GM12878 (cell line): Measurements from ENCODE around the gene C6orf62. TPM values are rescaled to one million over a fixed set of nuclear protein-coding genes. Genes with fewer than 3 reads are reported as not detected.
"Not testable (repeated sequence)": the region's sequence is repeated elsewhere in the genome, so short reads cannot be mapped to it uniquely, and the experiment has no call there.

ENCODE experiments used
- ATAC-seq: fragments of 200-7000 bp; cut with Tn5 transposase; 3 replicates; pipeline ENCODE4 v1.9.1; 2020; ENCODE audit warnings: mild to moderate bottlenecking, moderate library complexity
- BruUV-seq: library from RNA; stranded (reverse); fragments of 400-500 nt; replicated peaks from 2 replicates; lab custom pipeline; 2021; lab: Mats Ljungman, UMichigan
- CTCF ChIA-PET: fragments of 300-600 bp; sonication (Branson Sonifier 250); formaldehyde crosslinking; extraction: SDS; loops from one replicate; lab custom pipeline; 2021; ENCODE audit warnings: inconsistent platforms; lab: Yijun Ruan, JAX
- POLR2A ChIA-PET: fragments of 350-600 bp; formaldehyde crosslinking; extraction: SDS; loops from one replicate; lab custom pipeline; 2021; ENCODE audit warnings: inconsistent platforms; lab: Charles Lee
- RAD21 ChIA-PET: fragments of 300-600 bp; sonication (Branson Sonifier 250); formaldehyde crosslinking; loops from one replicate; lab custom pipeline; 2023; ENCODE audit warnings: antibody characterized with exemption; ENCODE audit not compliant: unreplicated experiment; lab: Charles Lee
- SMC1A ChIA-PET: fragments of 300-600 bp; sonication (Branson Sonifier 250); formaldehyde crosslinking; loops from one replicate; lab custom pipeline; 2023; ENCODE audit not compliant: unreplicated experiment, uncharacterized antibody; lab: Charles Lee
- DNase-seq: peaks from one replicate; pipeline ENCODE4 v3.0.0-alpha.2; 2011; ENCODE audit warnings: low read depth, low spot score
- FAIRE-seq: peaks from 3 replicates; lab custom pipeline; 2011; peaks lifted over from hg19 to GRCh38; lab: Jason Lieb, UNC
- H2AFZ ChIP-seq: 2 replicates; pipeline ENCODE4 v1.6.0; 2011; ENCODE audit warnings: low read depth, low read length, control low read depth; ENCODE audit not compliant: control insufficient read depth
- H3K27ac ChIP-seq: 2 replicates; pipeline ENCODE4 v1.5.1; 2011; ENCODE audit warnings: control low read depth; ENCODE audit not compliant: control insufficient read depth, insufficient read depth
- H3K27me3 ChIP-seq, 2 experiments: replicated peaks in 1 of 2; 2 replicates each; pipeline versions ENCODE4 v1.6.0 to v1.6.1; 2011; ENCODE audit warnings: low read length in 1 of 2; ENCODE audit not compliant: control insufficient read depth in 2 of 2, insufficient read depth in 2 of 2
- H3K36me3 ChIP-seq, 2 experiments: 2 replicates each; pipeline ENCODE4 v1.5.1; 2011; ENCODE audit warnings: low read length in 1 of 2; ENCODE audit not compliant: control insufficient read depth in 2 of 2, insufficient read depth in 2 of 2
- H3K4me1 ChIP-seq: 2 replicates; pipeline ENCODE4 v1.6.1; 2011; ENCODE audit warnings: mild to moderate bottlenecking, low read length, moderate library complexity, mixed read lengths; ENCODE audit not compliant: control insufficient read depth, insufficient read depth
- H3K4me2 ChIP-seq: 2 replicates; pipeline ENCODE4 v1.6.0; 2011; ENCODE audit warnings: control low read depth; ENCODE audit not compliant: control insufficient read depth, insufficient read depth
- H3K4me3 ChIP-seq: fragments of 200-600 bp; sonication (generic); 2 replicates; pipeline ENCODE4 v1.5.1; 2016
- H3K79me2 ChIP-seq: 2 replicates; pipeline ENCODE4 v1.6.0; 2011; ENCODE audit warnings: low read length; ENCODE audit not compliant: control insufficient read depth, insufficient read depth
- H3K9ac ChIP-seq: 2 replicates; pipeline ENCODE4 v1.8.0; 2011; ENCODE audit warnings: low read length, control low read depth, mixed read lengths; ENCODE audit not compliant: control insufficient read depth, insufficient read depth
- H3K9me3 ChIP-seq: replicated peaks from 3 replicates; pipeline ENCODE4 v1.5.1; 2011; ENCODE audit warnings: mild to moderate bottlenecking, low read length; ENCODE audit not compliant: control insufficient read depth, insufficient read depth
- H4K20me1 ChIP-seq: 2 replicates; pipeline ENCODE4 v1.6.0; 2011; ENCODE audit not compliant: control insufficient read depth, insufficient read depth
- BHLHE40 ChIP-seq, 2 experiments: fragments of 450-650 bp in 1 of 2; IDR thresholded peaks; 2 replicates each; pipeline ENCODE4 v1.6.1; 2011 to 2017; ENCODE audit warnings: low read depth in 2 of 2, borderline replicate concordance in 1 of 2, improper control_type of control experiment in 1 of 2, low read length in 1 of 2, mild to moderate bottlenecking in 1 of 2
- CHD1 ChIP-seq: IDR thresholded peaks from 2 replicates; pipeline ENCODE4 v1.6.1; 2012; ENCODE audit warnings: low read depth, low read length, improper control_type of control experiment
- CREM ChIP-seq: IDR thresholded peaks from 2 replicates; pipeline ENCODE4 v1.6.1; 2014; ENCODE audit warnings: antibody characterized with exemption, low read depth
- IKZF1 ChIP-seq: fragments of 450-650 bp; conservative IDR thresholded peaks from 2 replicates; pipeline ENCODE4 v1.6.1; 2017; ENCODE audit warnings: antibody characterized with exemption, mild to moderate bottlenecking
- NR2C2 ChIP-seq: IDR thresholded peaks from 2 replicates; pipeline ENCODE4 v1.6.1; 2011; ENCODE audit warnings: borderline replicate concordance, low read depth; ENCODE audit not compliant: control insufficient read depth, insufficient read length
- PAX5 ChIP-seq: IDR thresholded peaks from 2 replicates; pipeline ENCODE4 v1.6.1; 2011; ENCODE audit warnings: low read depth, low read length, borderline replicate concordance
- ZNF24 ChIP-seq: fragments of 450-650 bp; IDR thresholded peaks from 2 replicates; pipeline ENCODE4 v1.6.1; 2017; ENCODE audit warnings: antibody characterized with exemption, mild to moderate bottlenecking
- WGBS: methylation state at CpG from one replicate; pipeline ENCODE4 v1.1.6; 2016; ENCODE audit warnings: low lambda C conversion rate; ENCODE audit not compliant: insufficient replicate concordance, insufficient coverage; ENCODE audit errors: missing lambda C conversion rate; 5-methylcytosine and 5-hydroxymethylcytosine counted together
- in situ Hi-C: fragments of 300-500 bp; cut with MboI; formaldehyde crosslinking; loops from 9 replicates; pipeline ENCODE4 v1.14.3; 2018; ENCODE audit warnings: mixed read lengths
- intact Hi-C: fragments of 100-400 bp; cut with micrococcal nuclease; formaldehyde crosslinking; loops from one replicate; pipeline ENCODE4 v1.14.2; 2022; ENCODE audit not compliant: unreplicated experiment
- polyA plus RNA-seq, 11 experiments: library from polyadenylated mRNA; depleted of rRNA in 4 of 11; unstranded in 6 of 11; stranded (reverse) in 5 of 11; fragments of >200 nt; fragmentation: Nextera tagmentation in 4 of 11; fragmentation: Illumina TruSeq in 1 of 11; extraction: Ambion mirVana in 4 of 11; extraction: Trizol in 1 of 11; gene quantifications; 1 replicate in 1 of 11; 2 replicates in 10 of 11; pipeline versions ENCODE4 v1.2.1 to v1.2.3, GENCODE V29; 2011 to 2016; ENCODE audit warnings: inconsistent platforms in 2 of 11, missing spikeins in 2 of 11, low read depth in 1 of 11
- total RNA-seq, 4 experiments: library from RNA; depleted of rRNA in 3 of 4; stranded (reverse); fragments of >200 nt in 3 of 4; fragmentation: Illumina TruSeq in 1 of 4; extraction: Trizol in 1 of 4; gene quantifications; 2 replicates each; pipeline versions ENCODE4 v1.2.1 to v1.2.3, GENCODE V29; 2013 to 2021
- TF ChIP-seq, protein P1 (sequence below): fragments of 450-650 bp; IDR thresholded peaks from 2 replicates; pipeline ENCODE4 v1.6.1; 2017; ENCODE audit warnings: mild to moderate bottlenecking, low read depth, inconsistent platforms; ENCODE audit not compliant: poor library complexity, severe bottlenecking
- TF ChIP-seq, protein P2 (sequence below): fragments of 450-650 bp; conservative IDR thresholded peaks from 2 replicates; pipeline ENCODE4 v1.6.1; 2017; ENCODE audit warnings: mild to moderate bottlenecking, moderate library complexity

Gene C6orf62
- total and polyA plus RNA-seq, 10 of the 15 experiments (the other 5 are each of a cell fraction or from before 2014, with no cell fraction given), result 55.6 to 565 (median 126) TPM

DNA sequence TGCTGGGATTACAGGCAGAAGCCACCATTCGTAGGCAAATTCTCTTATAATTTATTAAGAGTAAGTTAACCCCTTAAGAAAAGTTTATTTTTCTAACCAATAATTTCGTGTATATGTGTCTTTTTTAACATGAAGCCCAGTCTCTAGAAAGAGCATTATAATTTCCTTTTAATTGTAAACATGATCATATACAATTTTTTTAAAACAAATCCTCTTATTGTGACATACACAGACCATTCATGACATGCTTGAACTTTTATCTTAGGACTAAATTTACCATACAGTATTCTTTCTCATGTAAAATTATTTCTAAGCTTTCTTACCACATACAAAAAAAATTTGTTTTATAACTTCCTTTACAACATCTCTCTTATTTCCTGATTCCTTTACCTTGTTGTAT, 45.3 kb downstream of the C6orf62 start (continued):
- TF ChIP-seq, protein P1, sequence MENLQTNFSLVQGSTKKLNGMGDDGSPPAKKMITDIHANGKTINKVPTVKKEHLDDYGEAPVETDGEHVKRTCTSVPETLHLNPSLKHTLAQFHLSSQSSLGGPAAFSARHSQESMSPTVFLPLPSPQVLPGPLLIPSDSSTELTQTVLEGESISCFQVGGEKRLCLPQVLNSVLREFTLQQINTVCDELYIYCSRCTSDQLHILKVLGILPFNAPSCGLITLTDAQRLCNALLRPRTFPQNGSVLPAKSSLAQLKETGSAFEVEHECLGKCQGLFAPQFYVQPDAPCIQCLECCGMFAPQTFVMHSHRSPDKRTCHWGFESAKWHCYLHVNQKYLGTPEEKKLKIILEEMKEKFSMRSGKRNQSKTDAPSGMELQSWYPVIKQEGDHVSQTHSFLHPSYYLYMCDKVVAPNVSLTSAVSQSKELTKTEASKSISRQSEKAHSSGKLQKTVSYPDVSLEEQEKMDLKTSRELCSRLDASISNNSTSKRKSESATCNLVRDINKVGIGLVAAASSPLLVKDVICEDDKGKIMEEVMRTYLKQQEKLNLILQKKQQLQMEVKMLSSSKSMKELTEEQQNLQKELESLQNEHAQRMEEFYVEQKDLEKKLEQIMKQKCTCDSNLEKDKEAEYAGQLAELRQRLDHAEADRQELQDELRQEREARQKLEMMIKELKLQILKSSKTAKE, result no peak
- TF ChIP-seq IKZF1 (no peak), CHD1 (no peak), ZNF24 (no peak), BHLHE40 (IDR thresholded peaks at IDR 0.05; ENCODE audit: borderline replicate concordance in 1 of 2, low read depth in 2 of 2, low read length in 1 of 2) (no peak), CREM (no peak), PAX5 (no peak)
- TF ChIP-seq, protein P2, sequence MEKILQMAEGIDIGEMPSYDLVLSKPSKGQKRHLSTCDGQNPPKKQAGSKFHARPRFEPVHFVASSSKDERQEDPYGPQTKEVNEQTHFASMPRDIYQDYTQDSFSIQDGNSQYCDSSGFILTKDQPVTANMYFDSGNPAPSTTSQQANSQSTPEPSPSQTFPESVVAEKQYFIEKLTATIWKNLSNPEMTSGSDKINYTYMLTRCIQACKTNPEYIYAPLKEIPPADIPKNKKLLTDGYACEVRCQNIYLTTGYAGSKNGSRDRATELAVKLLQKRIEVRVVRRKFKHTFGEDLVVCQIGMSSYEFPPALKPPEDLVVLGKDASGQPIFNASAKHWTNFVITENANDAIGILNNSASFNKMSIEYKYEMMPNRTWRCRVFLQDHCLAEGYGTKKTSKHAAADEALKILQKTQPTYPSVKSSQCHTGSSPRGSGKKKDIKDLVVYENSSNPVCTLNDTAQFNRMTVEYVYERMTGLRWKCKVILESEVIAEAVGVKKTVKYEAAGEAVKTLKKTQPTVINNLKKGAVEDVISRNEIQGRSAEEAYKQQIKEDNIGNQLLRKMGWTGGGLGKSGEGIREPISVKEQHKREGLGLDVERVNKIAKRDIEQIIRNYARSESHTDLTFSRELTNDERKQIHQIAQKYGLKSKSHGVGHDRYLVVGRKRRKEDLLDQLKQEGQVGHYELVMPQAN, result no peak

DNA sequence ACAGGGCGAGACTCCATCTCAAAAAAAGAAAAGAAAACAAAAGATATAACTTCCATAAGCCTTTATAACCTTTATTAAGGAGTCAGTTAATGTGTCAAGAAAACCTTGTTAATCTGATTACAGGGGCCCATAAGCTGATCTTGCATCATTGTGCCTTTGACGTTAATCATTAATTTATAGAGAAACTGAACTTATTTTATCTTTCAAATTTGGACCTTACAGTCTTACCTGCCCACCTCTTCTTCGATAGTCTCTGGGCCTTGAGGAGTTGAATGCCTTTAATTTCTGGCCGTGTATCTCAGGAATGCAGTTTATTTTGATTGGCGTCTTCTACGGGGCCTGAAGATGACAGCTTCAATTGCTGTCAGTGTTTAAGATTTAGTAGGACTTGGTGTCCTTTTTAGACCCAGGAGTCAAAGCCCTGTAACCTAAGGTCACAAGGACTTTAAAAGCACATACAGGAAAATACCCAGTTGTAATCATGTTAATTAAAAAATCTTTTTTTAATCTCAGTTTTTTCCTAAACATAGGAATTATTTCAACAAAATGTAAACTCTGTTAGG, 46.3 kb downstream of the C6orf62 start:
- SMC1A ChIA-PET, result no interaction called here
- Histone ChIP-seq H3K27me3 (no peaks in the 10 kb centered on the region), H3K9ac (no peak overlapping the region), H3K27ac (no peak overlapping the region), H3K9me3 (peaks cover 1% of the 10 kb centered on the region; the same call in 1 of the 3 replicates), H3K36me3 (no peaks in the 10 kb centered on the region)
- FAIRE-seq (no peak), DNase-seq (no peak), ATAC-seq (no peak)
- RAD21 ChIA-PET, result no interaction called here
- BruUV-seq, result no TSS peak
- no peak for TF ChIP-seq NR2C2
- TF ChIP-seq, all 136 proteins: peak for 0
- 90% methylated on average over 6 of the region's 6 CpGs for WGBS
- in situ Hi-C loops, result no loop called here
- ChIA-PET POLR2A (no interaction called here), CTCF (interaction anchor here (0.6 kb wide), 1 partner anchor 730 kb away, joined by 3 read pairs; no protein-coding TSS in a partner anchor)
- peaks cover 4% of the 10 kb centered on the region for H3K79me2 ChIP-seq
- peaks cover 6% of the 10 kb centered on the region for H3K4me1 ChIP-seq
- H4K20me1 ChIP-seq, result no peaks in the 10 kb centered on the region
- H3K4me2 ChIP-seq, result no peak overlapping the region
- intact Hi-C loops, result no loop called here
- H3K4me3 ChIP-seq, result no peak overlapping the region
- H2AFZ ChIP-seq, result no peak overlapping the region

DNA sequence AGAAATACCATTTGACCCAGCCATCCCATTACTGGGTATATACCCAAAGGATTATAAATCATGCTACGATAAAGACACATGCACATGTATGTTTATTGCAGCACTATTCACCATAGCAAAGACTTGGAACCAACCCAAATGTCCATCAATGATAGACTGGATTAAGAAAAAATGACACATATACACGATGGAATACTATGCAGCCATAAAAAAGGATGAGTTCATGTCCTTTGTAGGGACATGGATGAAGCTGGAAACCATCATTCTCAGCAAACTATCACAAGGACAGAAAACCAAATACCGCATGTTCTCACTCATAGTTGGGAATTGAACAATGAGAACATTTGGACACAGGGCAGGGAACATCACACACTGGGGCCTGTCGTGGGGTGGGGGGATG, 47.9 kb downstream of the C6orf62 start:
- H3K4me1 ChIP-seq, H3K4me3 ChIP-seq, in situ Hi-C loops, H3K27ac ChIP-seq, H3K36me3 ChIP-seq, H3K9me3 ChIP-seq, RAD21 ChIA-PET, POLR2A ChIA-PET, H2AFZ ChIP-seq, BruUV-seq, H3K27me3 ChIP-seq, H4K20me1 ChIP-seq, H3K4me2 ChIP-seq, ATAC-seq, H3K9ac ChIP-seq, CTCF ChIA-PET, DNase-seq, FAIRE-seq, intact Hi-C loops: not testable (repeated sequence)
- SMC1A ChIA-PET, result interaction anchor here (0.6 kb wide), 1 partner anchor 11 kb away, joined by 3 read pairs; no protein-coding TSS in a partner anchor
- WGBS, result 96% methylated on average over 4 of the region's 4 CpGs
- peaks cover 17% of the 10 kb centered on the region for H3K79me2 ChIP-seq
